ENCODE measurements around the gene PHF21B.
"Not testable (repeated sequence)": the region's sequence is repeated elsewhere in the genome, so short reads cannot be mapped to it uniquely, and the experiment has no call there.

The PHF21B gene

GRCh38 chr22:44961682-44962081, 48.1 kb downstream of the PHF21B start:
- DNase-seq (ENCODE audit: low spot score) = not testable (repeated sequence)

GRCh38 chr22:44956840-44957767, 52.7 kb downstream of the PHF21B start:
- no peak for DNase-seq (ENCODE audit: low spot score)

- DNase-seq (ENCODE audit: low spot score) = no peak
These were observed 54.7 kb downstream of the PHF21B start for GRCh38 chr22:44955102-44955501.

GRCh38 chr22:44954149-44954548, 55.7 kb downstream of the PHF21B start:
- DNase-seq (ENCODE audit: low spot score) = no peak

GRCh38 chr22:44952863-44953746, 56.7 kb downstream of the PHF21B start:
- DNase-seq (ENCODE audit: low spot score) = no peak

- no peak for DNase-seq (ENCODE audit: low spot score)
These were observed 58.3 kb downstream of the PHF21B start for GRCh38 chr22:44951510-44951816.

- DNase-seq (ENCODE audit: low spot score) = no peak
These were observed 58.8 kb downstream of the PHF21B start for GRCh38 chr22:44950806-44951509.

GRCh38 chr22:44947846-44948245, 62.0 kb downstream of the PHF21B start:
- no peak for DNase-seq (ENCODE audit: low spot score)

- DNase-seq (ENCODE audit: low spot score) = no peak
These were observed 62.8 kb downstream of the PHF21B start for GRCh38 chr22:44947049-44947448.

- no peak for DNase-seq (ENCODE audit: low spot score)
These were observed 64.8 kb downstream of the PHF21B start for GRCh38 chr22:44944883-44945601.

GRCh38 chr22:44943701-44944324, 66.0 kb downstream of the PHF21B start:
- no peak for DNase-seq (ENCODE audit: low spot score)

GRCh38 chr22:44942979-44943700, 66.7 kb downstream of the PHF21B start:
- DNase-seq (ENCODE audit: low spot score) = no peak

- no peak for DNase-seq (ENCODE audit: low spot score)
These were observed 67.7 kb downstream of the PHF21B start for GRCh38 chr22:44942056-44942455.

- no peak for DNase-seq (ENCODE audit: low spot score)
These were observed 68.6 kb downstream of the PHF21B start for GRCh38 chr22:44941207-44941606.

GRCh38 chr22:44940130-44940529, 69.7 kb downstream of the PHF21B start:
- DNase-seq (ENCODE audit: low spot score) = no peak

GRCh38 chr22:44939451-44939850, 70.4 kb downstream of the PHF21B start:
- no peak for DNase-seq (ENCODE audit: low spot score)

- DNase-seq (ENCODE audit: low spot score) = no peak
These were observed 70.9 kb downstream of the PHF21B start for GRCh38 chr22:44938886-44939285.

GRCh38 chr22:44937216-44937615, 72.6 kb downstream of the PHF21B start:
- no peak for DNase-seq (ENCODE audit: low spot score)

GRCh38 chr22:44936201-44936600, 73.6 kb downstream of the PHF21B start:
- DNase-seq (ENCODE audit: low spot score) = no peak

GRCh38 chr22:44935724-44936123, 74.1 kb downstream of the PHF21B start:
- DNase-seq (ENCODE audit: low spot score) = no peak

- no peak for DNase-seq (ENCODE audit: low spot score)
These were observed 75.4 kb downstream of the PHF21B start for GRCh38 chr22:44934454-44934735.
